Retinal pigment epithelial cell (primary cell): ENCODE results near the gene EID3.

Experiments
- DNase-seq: peaks from one replicate; pipeline ENCODE4 v3.0.0-alpha.2; 2010; ENCODE audit warnings: low read depth
- H3K4me3 ChIP-seq: 2 replicates; pipeline ENCODE4 v1.5.1; 2011; ENCODE audit warnings: mild to moderate bottlenecking, low read length, control low read depth, moderate library complexity
- TF ChIP-seq, protein P1 (sequence below): conservative IDR thresholded peaks from 2 replicates; pipeline ENCODE4 v1.5.1; 2011; ENCODE audit warnings: low read depth, low read length, control low read depth, inconsistent platforms

EID3 gene

DNA sequence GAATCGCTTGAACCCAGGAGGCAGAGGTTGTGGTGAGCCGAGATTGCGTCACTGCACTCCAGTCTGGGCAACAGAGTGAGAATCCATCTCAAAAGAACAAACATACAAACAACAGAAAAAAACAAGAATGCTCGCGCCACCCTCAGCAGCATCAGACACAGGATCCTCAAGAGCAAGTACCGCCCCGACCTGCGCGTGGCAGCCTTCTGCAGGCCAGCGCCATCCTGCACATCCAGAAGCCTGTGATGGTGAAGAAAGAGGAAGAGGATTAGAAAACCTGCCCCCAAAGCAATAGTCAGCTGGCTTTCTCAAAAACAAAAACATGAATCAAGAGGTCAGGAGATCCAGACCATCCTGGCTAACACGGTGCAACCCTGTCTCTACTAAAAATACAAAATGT lies 30.0 kb upstream of the EID3 start:
- TF ChIP-seq, protein P1, sequence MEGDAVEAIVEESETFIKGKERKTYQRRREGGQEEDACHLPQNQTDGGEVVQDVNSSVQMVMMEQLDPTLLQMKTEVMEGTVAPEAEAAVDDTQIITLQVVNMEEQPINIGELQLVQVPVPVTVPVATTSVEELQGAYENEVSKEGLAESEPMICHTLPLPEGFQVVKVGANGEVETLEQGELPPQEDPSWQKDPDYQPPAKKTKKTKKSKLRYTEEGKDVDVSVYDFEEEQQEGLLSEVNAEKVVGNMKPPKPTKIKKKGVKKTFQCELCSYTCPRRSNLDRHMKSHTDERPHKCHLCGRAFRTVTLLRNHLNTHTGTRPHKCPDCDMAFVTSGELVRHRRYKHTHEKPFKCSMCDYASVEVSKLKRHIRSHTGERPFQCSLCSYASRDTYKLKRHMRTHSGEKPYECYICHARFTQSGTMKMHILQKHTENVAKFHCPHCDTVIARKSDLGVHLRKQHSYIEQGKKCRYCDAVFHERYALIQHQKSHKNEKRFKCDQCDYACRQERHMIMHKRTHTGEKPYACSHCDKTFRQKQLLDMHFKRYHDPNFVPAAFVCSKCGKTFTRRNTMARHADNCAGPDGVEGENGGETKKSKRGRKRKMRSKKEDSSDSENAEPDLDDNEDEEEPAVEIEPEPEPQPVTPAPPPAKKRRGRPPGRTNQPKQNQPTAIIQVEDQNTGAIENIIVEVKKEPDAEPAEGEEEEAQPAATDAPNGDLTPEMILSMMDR, result no peak
- DNase-seq, result no peak
- no peak overlapping the region for H3K4me3 ChIP-seq

DNA sequence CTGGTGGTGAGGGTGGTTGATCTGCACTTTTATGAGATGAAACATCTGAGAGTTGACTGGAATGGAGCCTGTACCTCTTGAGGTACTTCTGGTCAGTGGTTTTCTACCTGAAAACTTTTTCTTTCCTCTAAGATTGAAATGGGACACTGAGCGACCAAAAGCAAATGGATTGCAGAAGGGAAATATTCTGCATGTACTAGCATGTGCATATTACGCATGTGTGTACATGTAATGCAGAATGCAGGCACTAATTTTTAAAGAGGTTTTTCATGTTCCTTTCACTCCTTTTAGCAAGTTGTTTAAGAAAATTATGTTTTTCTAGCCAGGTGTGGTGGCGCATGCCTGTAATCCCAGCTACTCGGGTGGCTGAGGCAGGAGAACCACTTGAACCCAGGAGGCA lies 28.7 kb upstream of the EID3 start:
- DNase-seq, result no peak
- no peak overlapping the region for H3K4me3 ChIP-seq
- TF ChIP-seq, protein P1, result no peak

DNA sequence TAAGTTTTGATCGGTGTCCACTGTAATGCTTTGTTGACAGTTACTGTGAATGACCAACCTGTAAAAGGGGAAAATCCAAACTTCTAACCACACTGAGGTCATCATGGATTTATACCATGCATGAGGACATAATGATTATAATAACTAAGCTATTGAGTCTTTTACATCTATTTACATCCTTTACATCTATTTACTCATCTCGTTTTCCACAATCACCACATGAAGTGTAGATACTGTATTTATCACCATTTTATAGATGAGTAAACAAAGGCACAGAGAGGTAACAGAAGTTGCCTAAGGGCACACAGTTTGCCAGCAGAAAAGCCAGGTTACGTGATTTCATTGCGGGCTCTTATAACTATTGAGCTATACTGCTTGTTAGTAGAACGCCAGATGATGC lies 27.9 kb upstream of the EID3 start:
- TF ChIP-seq, protein P1, result no peak
- no peak for DNase-seq
- no peak overlapping the region for H3K4me3 ChIP-seq

DNA sequence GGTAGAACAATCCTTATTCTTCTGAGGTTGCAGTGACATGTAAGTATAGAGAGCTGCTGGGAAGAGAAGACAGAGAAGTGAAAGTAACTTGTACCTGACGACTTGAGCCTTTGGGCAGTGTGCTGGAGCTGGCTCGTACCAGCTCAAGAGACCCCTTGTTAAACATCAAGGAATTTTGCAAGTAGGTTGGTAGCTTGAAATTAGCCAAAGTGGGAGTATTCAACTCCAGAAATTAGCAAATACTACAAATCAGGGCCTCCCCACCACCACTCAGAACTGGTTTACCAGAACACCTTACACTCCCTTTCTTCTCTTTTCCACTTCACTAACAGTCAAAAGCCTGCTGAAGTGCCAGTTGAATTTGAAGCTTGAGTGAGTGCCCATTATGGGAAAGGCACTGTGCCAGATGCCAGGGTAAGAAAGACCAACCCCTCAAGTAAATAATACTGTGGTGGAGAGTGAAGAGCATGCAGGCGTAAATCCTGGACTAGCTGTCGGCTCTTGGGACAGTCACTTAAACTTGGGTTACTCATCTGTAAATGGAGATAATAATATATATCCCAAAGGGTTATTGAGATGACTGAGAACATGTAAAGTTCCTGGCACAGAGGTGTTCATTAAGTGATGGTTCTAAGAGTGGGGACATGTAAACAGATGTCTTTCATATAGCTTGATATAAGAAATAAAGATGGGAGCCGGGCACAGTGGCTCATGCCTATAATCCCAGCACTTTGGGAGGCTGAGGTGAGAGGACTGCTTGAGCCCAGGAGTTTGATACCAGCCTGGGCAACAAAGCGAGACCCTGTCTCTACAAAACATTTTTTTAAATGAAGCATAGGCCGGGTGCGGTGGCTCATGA lies 27.0 kb upstream of the EID3 start:
- no peak overlapping the region for H3K4me3 ChIP-seq
- DNase-seq, result no peak

DNA sequence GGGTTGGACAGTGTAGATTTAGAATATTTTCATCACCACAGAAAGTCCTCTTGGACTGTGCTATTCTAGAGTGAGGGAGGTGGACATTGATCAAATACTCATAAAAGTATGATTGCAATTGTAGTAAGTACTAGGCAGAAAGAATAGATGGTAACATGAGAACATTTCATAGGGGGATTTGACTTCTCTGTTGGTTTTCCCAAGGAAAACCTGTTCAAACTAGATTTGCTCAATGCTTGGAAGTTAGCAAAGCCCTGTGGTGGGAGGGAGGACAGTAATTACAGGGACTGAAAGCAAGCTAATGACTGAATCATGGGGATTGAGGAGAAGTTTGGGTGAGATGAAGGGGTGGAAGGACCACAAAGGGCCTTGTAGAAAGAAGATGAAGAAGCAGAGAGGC lies 24.4 kb upstream of the EID3 start:
- H3K4me3 ChIP-seq, result no peak overlapping the region
- TF ChIP-seq, protein P1, result no peak
- no peak for DNase-seq

More for the DNA sequence above, 27.0 kb upstream of the EID3 start:
- TF ChIP-seq, protein P1, result no peak

DNA sequence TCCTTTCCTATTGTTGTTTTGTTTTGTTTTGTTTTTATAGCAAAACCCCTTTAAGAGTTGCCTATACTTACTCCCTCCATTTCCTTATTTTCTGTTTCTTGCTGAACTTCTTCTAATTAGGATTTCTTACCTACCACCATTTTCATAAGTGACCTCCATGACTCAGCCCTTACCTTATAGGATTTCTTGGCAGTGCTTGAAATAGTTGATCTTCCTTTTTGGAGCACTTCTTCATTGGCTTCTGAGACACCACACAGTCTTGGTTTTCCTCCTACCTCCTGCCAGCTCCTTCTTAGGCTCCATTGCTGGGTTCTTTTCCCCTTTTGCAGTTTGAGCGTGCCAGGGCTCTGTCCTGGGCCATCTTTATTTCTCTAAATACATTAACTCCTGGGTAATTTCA lies 23.4 kb upstream of the EID3 start:
- H3K4me3 ChIP-seq, result no peak overlapping the region
- TF ChIP-seq, protein P1, result no peak
- DNase-seq, result no peak
